ENCODE data around the gene GRIFIN. TPM values are rescaled to one million over a fixed set of nuclear protein-coding genes. Genes with fewer than 3 reads are reported as not detected.

The GRIFIN gene
- total RNA-seq, 1 donor from 2014 or later: not detected

GRCh38 chr7:2511769-2512168 is 35.6 kb upstream of the GRIFIN start:
- H3K4me1 ChIP-seq (ENCODE audit: insufficient read depth, low read length): peaks cover 24% of the 10 kb centered on the region
- H2AFZ ChIP-seq (ENCODE audit: low read depth, low read length): no peak overlapping the region
- H3K79me2 ChIP-seq (ENCODE audit: insufficient read depth, low read length): no peaks in the 10 kb centered on the region
- H3K27me3 ChIP-seq (ENCODE audit: insufficient read depth, low read length): no peaks in the 10 kb centered on the region
- Mint-ChIP-seq H3K36me3 (ENCODE audit: low read depth, unreplicated experiment) (no peaks in the 10 kb centered on the region), H3K4me1 (ENCODE audit: low read depth, unreplicated experiment) (peaks cover 6% of the 10 kb centered on the region), H3K27me3 (ENCODE audit: low read depth, unreplicated experiment) (peaks cover 6% of the 10 kb centered on the region), H3K9me3 (ENCODE audit: unreplicated experiment) (no peaks in the 10 kb centered on the region), H3K27ac (ENCODE audit: unreplicated experiment) (no peak overlapping the region), H3K4me3 (ENCODE audit: unreplicated experiment) (no peak overlapping the region)
- H3K4me3 ChIP-seq (ENCODE audit: insufficient read depth, low read depth, low read length): no peak overlapping the region
- peaks cover 4% of the 10 kb centered on the region for H3K9me3 ChIP-seq (ENCODE audit: insufficient read depth, low read depth, low read length)
- H3K4me2 ChIP-seq (ENCODE audit: low read length): no peak overlapping the region
- DNase-seq (ENCODE audit: low read depth): no peak
- H3K27ac ChIP-seq (ENCODE audit: low read depth, low read length): no peak overlapping the region
- no peak overlapping the region for H3K9ac ChIP-seq (ENCODE audit: low read length)
- no peaks in the 10 kb centered on the region for H3K36me3 ChIP-seq (ENCODE audit: insufficient read depth, low read length)
- no peaks in the 10 kb centered on the region for H4K20me1 ChIP-seq (ENCODE audit: insufficient read depth, low read length)
- no peak for FAIRE-seq
- TF ChIP-seq CTCF (IDR thresholded peaks at IDR 0.05; ENCODE audit: insufficient read depth, low read depth, low read length) (no peak), EZH2 (IDR thresholded peaks at IDR 0.05; ENCODE audit: insufficient read depth, low read length) (no peak)

GRCh38 chr7:2510909-2511768 is 34.9 kb upstream of the GRIFIN start:
- no peaks in the 10 kb centered on the region for H3K36me3 ChIP-seq (ENCODE audit: insufficient read depth, low read length)
- H3K27me3 Mint-ChIP-seq (ENCODE audit: low read depth, unreplicated experiment): peaks cover 11% of the 10 kb centered on the region
- H3K4me1 ChIP-seq (ENCODE audit: insufficient read depth, low read length): peaks cover 18% of the 10 kb centered on the region
- H4K20me1 ChIP-seq (ENCODE audit: insufficient read depth, low read length): no peaks in the 10 kb centered on the region
- TF ChIP-seq CTCF (IDR thresholded peaks at IDR 0.05; ENCODE audit: insufficient read depth, low read depth, low read length) (no peak), EZH2 (IDR thresholded peaks at IDR 0.05; ENCODE audit: insufficient read depth, low read length) (no peak)
- H3K27me3 ChIP-seq (ENCODE audit: insufficient read depth, low read length): no peaks in the 10 kb centered on the region
- H3K4me1 Mint-ChIP-seq (ENCODE audit: low read depth, unreplicated experiment): peaks cover 6% of the 10 kb centered on the region
- H3K4me3 Mint-ChIP-seq (ENCODE audit: unreplicated experiment): no peak overlapping the region
- no peak overlapping the region for H3K4me3 ChIP-seq (ENCODE audit: insufficient read depth, low read depth, low read length)
- DNase-seq (ENCODE audit: low read depth) (no peak), FAIRE-seq (no peak)
- H3K27ac Mint-ChIP-seq (ENCODE audit: unreplicated experiment): no peak overlapping the region
- no peak overlapping the region for H3K9ac ChIP-seq (ENCODE audit: low read length)
- H3K36me3 Mint-ChIP-seq (ENCODE audit: low read depth, unreplicated experiment): no peaks in the 10 kb centered on the region
- no peak overlapping the region for H2AFZ ChIP-seq (ENCODE audit: low read depth, low read length)
- no peak overlapping the region for H3K27ac ChIP-seq (ENCODE audit: low read depth, low read length)
- H3K9me3 Mint-ChIP-seq (ENCODE audit: unreplicated experiment): no peaks in the 10 kb centered on the region
- H3K4me2 ChIP-seq (ENCODE audit: low read length): no peak overlapping the region
- H3K79me2 ChIP-seq (ENCODE audit: insufficient read depth, low read length): no peaks in the 10 kb centered on the region
- peaks cover 4% of the 10 kb centered on the region for H3K9me3 ChIP-seq (ENCODE audit: insufficient read depth, low read depth, low read length)

Data from astrocyte (in vitro differentiated cells and primary cell).